MM.1S (cell line): ENCODE data around the gene RUNX2.

Experiments
- DNase-seq: peaks from one replicate; pipeline ENCODE4 v3.0.0-alpha.2; 2015
- H2AFZ ChIP-seq: fragments of 300-600 bp; sonication (generic); 2 replicates; pipeline ENCODE4 v1.6.0; 2016; ENCODE audit warnings: antibody characterized with exemption, low read length
- H3F3A ChIP-seq: fragments of 300-600 bp; sonication (generic); 2 replicates; pipeline ENCODE4 v1.6.1; 2016; ENCODE audit warnings: mild to moderate bottlenecking, antibody characterized with exemption, low read length, moderate library complexity, mixed read lengths; ENCODE audit not compliant: insufficient read depth
- H3K27ac ChIP-seq: fragments of 300-600 bp; sonication (generic); 2 replicates; pipeline ENCODE4 v1.5.1; 2016; ENCODE audit warnings: mild to moderate bottlenecking, low read length
- H3K27me3 ChIP-seq: fragments of 300-600 bp; sonication (generic); replicated peaks from 2 replicates; pipeline ENCODE4 v1.6.0; 2016; ENCODE audit warnings: low read length; ENCODE audit not compliant: insufficient read depth
- H3K36me3 ChIP-seq: fragments of 300-600 bp; sonication (generic); replicated peaks from 2 replicates; pipeline ENCODE4 v1.6.1; 2016; ENCODE audit warnings: mild to moderate bottlenecking, low read length, mixed read lengths; ENCODE audit not compliant: insufficient read depth
- H3K4me1 ChIP-seq: fragments of 300-600 bp; sonication (generic); 2 replicates; pipeline ENCODE4 v1.6.1; 2016; ENCODE audit warnings: low read length, mixed read lengths
- H3K4me2 ChIP-seq: fragments of 300-600 bp; sonication (generic); 2 replicates; pipeline ENCODE4 v1.6.0; 2016; ENCODE audit warnings: low read depth, low read length
- H3K4me3 ChIP-seq: fragments of 300-600 bp; sonication (generic); 2 replicates; pipeline ENCODE4 v1.5.1; 2016; ENCODE audit warnings: low read length, mixed read lengths
- H3K79me2 ChIP-seq: fragments of 300-600 bp; sonication (generic); 2 replicates; pipeline ENCODE4 v1.6.1; 2016; ENCODE audit warnings: mixed run types, low read length, mixed read lengths
- H3K9ac ChIP-seq: fragments of 300-600 bp; sonication (generic); 2 replicates; pipeline ENCODE4 v1.6.1; 2016; ENCODE audit warnings: low read length, mixed read lengths
- H3K9me2 ChIP-seq: fragments of 300-600 bp; sonication (generic); replicated peaks from 2 replicates; pipeline ENCODE4 v1.6.1; 2016; ENCODE audit warnings: mild to moderate bottlenecking, low read length, mixed read lengths; ENCODE audit not compliant: insufficient read depth
- H3K9me3 ChIP-seq: fragments of 300-600 bp; sonication (generic); replicated peaks from 2 replicates; pipeline ENCODE4 v1.6.1; 2016; ENCODE audit warnings: mild to moderate bottlenecking, low read length, mixed read lengths; ENCODE audit not compliant: insufficient read depth
- H4K20me1 ChIP-seq: fragments of 300-600 bp; sonication (generic); 2 replicates; pipeline ENCODE4 v1.6.1; 2016; ENCODE audit warnings: mild to moderate bottlenecking, low read length, moderate library complexity, mixed read lengths; ENCODE audit not compliant: insufficient read depth
- CTCF ChIP-seq: fragments of 300-600 bp; sonication (generic); IDR thresholded peaks from 2 replicates; pipeline ENCODE4 v1.5.1; 2016; ENCODE audit warnings: antibody characterized with exemption, low read length, mixed read lengths
- EZH2 ChIP-seq: fragments of 300-600 bp; sonication (generic); optimal IDR thresholded peaks from 2 replicates; pipeline ENCODE3; 2017; ENCODE audit warnings: low read depth, mild to moderate bottlenecking, antibody characterized with exemption, low read length, mixed read lengths
- EZH2phosphoT487 ChIP-seq: fragments of 300-600 bp; sonication (generic); IDR thresholded peaks from 2 replicates; pipeline ENCODE4 v1.6.1; 2018; ENCODE audit warnings: antibody characterized with exemption, low read length

RUNX2 gene

GRCh38 chr6:45692021-45692420 lies 363.9 kb downstream of the RUNX2 start:
- H3K27ac ChIP-seq, result no peak overlapping the region
- no peaks in the 10 kb centered on the region for H3K79me2 ChIP-seq
- no peak overlapping the region for H3K9ac ChIP-seq
- no peak overlapping the region for H3K4me3 ChIP-seq
- DNase-seq, result no peak
- no peak overlapping the region for H2AFZ ChIP-seq
- no peaks in the 10 kb centered on the region for H3K36me3 ChIP-seq
- TF ChIP-seq EZH2phosphoT487 (no peak), EZH2 (no peak), CTCF (no peak)
- H3K4me2 ChIP-seq, result no peak overlapping the region
- H3K9me2 ChIP-seq, result no peaks in the 10 kb centered on the region
- no peaks in the 10 kb centered on the region for H4K20me1 ChIP-seq
- H3K4me1 ChIP-seq, result no peaks in the 10 kb centered on the region
- H3F3A ChIP-seq, result no peaks in the 10 kb centered on the region
- no peaks in the 10 kb centered on the region for H3K9me3 ChIP-seq
- no peaks in the 10 kb centered on the region for H3K27me3 ChIP-seq

- Histone ChIP-seq H4K20me1 (no peaks in the 10 kb centered on the region), H3K27ac (no peak overlapping the region), H3K9me3 (no peaks in the 10 kb centered on the region), H3K4me1 (no peaks in the 10 kb centered on the region), H3K4me3 (no peak overlapping the region), H3K9me2 (no peaks in the 10 kb centered on the region), H3K9ac (no peak overlapping the region), H2AFZ (no peak overlapping the region), H3K27me3 (no peaks in the 10 kb centered on the region), H3K79me2 (no peaks in the 10 kb centered on the region), H3K36me3 (no peaks in the 10 kb centered on the region), H3K4me2 (no peak overlapping the region), H3F3A (no peaks in the 10 kb centered on the region)
- no peak for TF ChIP-seq EZH2
- TF ChIP-seq CTCF, result no peak
- no peak for TF ChIP-seq EZH2phosphoT487
- no peak for DNase-seq
Observed at GRCh38 chr6:45696738-45697137, 368.6 kb downstream of the RUNX2 start.

- Histone ChIP-seq H4K20me1 (no peaks in the 10 kb centered on the region), H3K9ac (no peak overlapping the region), H3K9me2 (no peaks in the 10 kb centered on the region), H3K4me1 (no peaks in the 10 kb centered on the region), H2AFZ (no peak overlapping the region), H3K9me3 (no peaks in the 10 kb centered on the region), H3K79me2 (no peaks in the 10 kb centered on the region), H3K27ac (no peak overlapping the region), H3K4me2 (no peak overlapping the region), H3K4me3 (no peak overlapping the region), H3F3A (no peaks in the 10 kb centered on the region), H3K27me3 (no peaks in the 10 kb centered on the region), H3K36me3 (no peaks in the 10 kb centered on the region)
- DNase-seq, result no peak
- TF ChIP-seq EZH2 (no peak), EZH2phosphoT487 (no peak), CTCF (no peak)
Observed at GRCh38 chr6:45697605-45698004, 369.5 kb downstream of the RUNX2 start.
